HL-60 (cell line): ENCODE measurements around the gene DDX6.

Source experiments
- TF ChIP-seq, protein P1 (sequence below): IDR thresholded peaks from one replicate; pipeline ENCODE4 v1.5.1; 2011; ENCODE audit warnings: low read length, control low read depth, inconsistent platforms; ENCODE audit not compliant: insufficient read depth
- TF ChIP-seq, protein P2 (sequence below): IDR thresholded peaks from 2 replicates; pipeline ENCODE4 v1.6.1; 2012; ENCODE audit warnings: low read depth; ENCODE audit not compliant: insufficient replicate concordance

DNA sequence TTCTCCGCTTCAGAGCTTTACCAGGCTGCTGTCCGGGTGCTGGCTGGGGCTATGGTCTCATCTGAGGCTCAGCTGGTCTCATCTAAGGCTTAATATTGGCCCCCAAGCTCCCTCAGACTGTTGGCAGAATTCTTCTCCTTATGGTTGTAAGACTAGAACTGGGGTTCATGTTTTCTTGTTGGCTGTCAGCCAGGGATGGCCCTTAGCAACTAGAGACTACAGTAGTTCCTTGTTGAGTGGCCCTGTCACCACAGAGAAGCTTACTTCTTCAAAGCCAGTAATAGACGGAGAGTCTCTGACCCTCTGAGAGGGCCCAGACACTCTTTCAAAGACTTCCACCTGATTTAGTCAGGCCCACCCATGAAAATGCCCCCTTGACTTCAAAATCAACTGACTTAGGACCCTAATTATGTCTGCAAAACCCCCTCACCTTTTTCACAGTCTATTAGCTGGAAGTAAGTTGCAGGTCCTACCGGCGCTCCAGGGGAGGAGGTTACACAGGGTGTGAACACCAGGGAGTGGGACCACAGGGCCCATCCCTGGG lies 87.3 kb downstream of the DDX6 start:
- TF ChIP-seq, protein P1, sequence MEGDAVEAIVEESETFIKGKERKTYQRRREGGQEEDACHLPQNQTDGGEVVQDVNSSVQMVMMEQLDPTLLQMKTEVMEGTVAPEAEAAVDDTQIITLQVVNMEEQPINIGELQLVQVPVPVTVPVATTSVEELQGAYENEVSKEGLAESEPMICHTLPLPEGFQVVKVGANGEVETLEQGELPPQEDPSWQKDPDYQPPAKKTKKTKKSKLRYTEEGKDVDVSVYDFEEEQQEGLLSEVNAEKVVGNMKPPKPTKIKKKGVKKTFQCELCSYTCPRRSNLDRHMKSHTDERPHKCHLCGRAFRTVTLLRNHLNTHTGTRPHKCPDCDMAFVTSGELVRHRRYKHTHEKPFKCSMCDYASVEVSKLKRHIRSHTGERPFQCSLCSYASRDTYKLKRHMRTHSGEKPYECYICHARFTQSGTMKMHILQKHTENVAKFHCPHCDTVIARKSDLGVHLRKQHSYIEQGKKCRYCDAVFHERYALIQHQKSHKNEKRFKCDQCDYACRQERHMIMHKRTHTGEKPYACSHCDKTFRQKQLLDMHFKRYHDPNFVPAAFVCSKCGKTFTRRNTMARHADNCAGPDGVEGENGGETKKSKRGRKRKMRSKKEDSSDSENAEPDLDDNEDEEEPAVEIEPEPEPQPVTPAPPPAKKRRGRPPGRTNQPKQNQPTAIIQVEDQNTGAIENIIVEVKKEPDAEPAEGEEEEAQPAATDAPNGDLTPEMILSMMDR = no peak
- TF ChIP-seq, protein P2, sequence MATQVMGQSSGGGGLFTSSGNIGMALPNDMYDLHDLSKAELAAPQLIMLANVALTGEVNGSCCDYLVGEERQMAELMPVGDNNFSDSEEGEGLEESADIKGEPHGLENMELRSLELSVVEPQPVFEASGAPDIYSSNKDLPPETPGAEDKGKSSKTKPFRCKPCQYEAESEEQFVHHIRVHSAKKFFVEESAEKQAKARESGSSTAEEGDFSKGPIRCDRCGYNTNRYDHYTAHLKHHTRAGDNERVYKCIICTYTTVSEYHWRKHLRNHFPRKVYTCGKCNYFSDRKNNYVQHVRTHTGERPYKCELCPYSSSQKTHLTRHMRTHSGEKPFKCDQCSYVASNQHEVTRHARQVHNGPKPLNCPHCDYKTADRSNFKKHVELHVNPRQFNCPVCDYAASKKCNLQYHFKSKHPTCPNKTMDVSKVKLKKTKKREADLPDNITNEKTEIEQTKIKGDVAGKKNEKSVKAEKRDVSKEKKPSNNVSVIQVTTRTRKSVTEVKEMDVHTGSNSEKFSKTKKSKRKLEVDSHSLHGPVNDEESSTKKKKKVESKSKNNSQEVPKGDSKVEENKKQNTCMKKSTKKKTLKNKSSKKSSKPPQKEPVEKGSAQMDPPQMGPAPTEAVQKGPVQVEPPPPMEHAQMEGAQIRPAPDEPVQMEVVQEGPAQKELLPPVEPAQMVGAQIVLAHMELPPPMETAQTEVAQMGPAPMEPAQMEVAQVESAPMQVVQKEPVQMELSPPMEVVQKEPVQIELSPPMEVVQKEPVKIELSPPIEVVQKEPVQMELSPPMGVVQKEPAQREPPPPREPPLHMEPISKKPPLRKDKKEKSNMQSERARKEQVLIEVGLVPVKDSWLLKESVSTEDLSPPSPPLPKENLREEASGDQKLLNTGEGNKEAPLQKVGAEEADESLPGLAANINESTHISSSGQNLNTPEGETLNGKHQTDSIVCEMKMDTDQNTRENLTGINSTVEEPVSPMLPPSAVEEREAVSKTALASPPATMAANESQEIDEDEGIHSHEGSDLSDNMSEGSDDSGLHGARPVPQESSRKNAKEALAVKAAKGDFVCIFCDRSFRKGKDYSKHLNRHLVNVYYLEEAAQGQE = no peak
